OCI-LY3 (cell line): ENCODE data around the gene HNRNPH3.

Source experiments
- CTCF ChIP-seq: fragments of 200-600, 300-600 bp; sonication (generic); IDR thresholded peaks from 2 replicates; pipeline ENCODE4 v1.5.1; 2014; ENCODE audit warnings: antibody characterized with exemption, low read length, low read depth
- EZH2phosphoT487 ChIP-seq: fragments of 200-600 bp; shearing (Covaris generic); IDR thresholded peaks from 2 replicates; pipeline ENCODE4 v1.6.1; 2018; ENCODE audit warnings: antibody characterized with exemption, mixed run types, low read depth

- TF ChIP-seq CTCF, result no peak
- no peak for TF ChIP-seq EZH2phosphoT487
Measured at GRCh38 chr10:68301301-68301700, 30.6 kb upstream of the HNRNPH3 start.
